HCT116 (cell line): ENCODE results near the gene SKA2.

Experiments used
- EZH2phosphoT487 ChIP-seq: fragments of 200-600 bp; IDR thresholded peaks from 2 replicates; pipeline ENCODE4 v1.6.1; 2018; ENCODE audit warnings: antibody characterized with exemption, borderline replicate concordance
- JUND ChIP-seq: IDR thresholded peaks from 2 replicates; pipeline ENCODE4 v1.6.1; 2012
- POLR2AphosphoS5 ChIP-seq: IDR thresholded peaks from 2 replicates; pipeline ENCODE4 v1.6.1; 2011; ENCODE audit warnings: mild to moderate bottlenecking, low read depth, low read length, moderate library complexity
- SIN3A ChIP-seq: IDR thresholded peaks from 2 replicates; pipeline ENCODE4 v1.6.1; 2012; ENCODE audit warnings: low read depth
- SP1 ChIP-seq: IDR thresholded peaks from 2 replicates; pipeline ENCODE4 v1.6.1; 2012; ENCODE audit warnings: low read depth
- SRF ChIP-seq: IDR thresholded peaks from 2 replicates; pipeline ENCODE4 v1.6.1; 2012; ENCODE audit warnings: low read depth
- TF ChIP-seq, protein P1 (sequence below), 3 experiments: fragments of 200-600 bp in 1 of 3; sonication (generic) in 1 of 3; IDR thresholded peaks in 2 of 3; conservative IDR thresholded peaks in 1 of 3; 2 replicates each; pipeline ENCODE4 v1.5.1; 2012 to 2017; ENCODE audit warnings: low read depth in 2 of 3, low read length in 2 of 3, antibody characterized with exemption in 1 of 3, borderline replicate concordance in 1 of 3, control low read depth in 1 of 3, mild to moderate bottlenecking in 1 of 3, mixed read lengths in 1 of 3, mixed run types in 1 of 3, moderate library complexity in 1 of 3; ENCODE audit not compliant: insufficient read depth in 1 of 3
- TF ChIP-seq, protein P2 (sequence below): IDR thresholded peaks from 2 replicates; pipeline ENCODE4 v1.6.1; 2011; ENCODE audit warnings: mild to moderate bottlenecking, low read length, moderate library complexity; ENCODE audit not compliant: insufficient replicate concordance; ENCODE audit errors: extremely low read depth

DNA sequence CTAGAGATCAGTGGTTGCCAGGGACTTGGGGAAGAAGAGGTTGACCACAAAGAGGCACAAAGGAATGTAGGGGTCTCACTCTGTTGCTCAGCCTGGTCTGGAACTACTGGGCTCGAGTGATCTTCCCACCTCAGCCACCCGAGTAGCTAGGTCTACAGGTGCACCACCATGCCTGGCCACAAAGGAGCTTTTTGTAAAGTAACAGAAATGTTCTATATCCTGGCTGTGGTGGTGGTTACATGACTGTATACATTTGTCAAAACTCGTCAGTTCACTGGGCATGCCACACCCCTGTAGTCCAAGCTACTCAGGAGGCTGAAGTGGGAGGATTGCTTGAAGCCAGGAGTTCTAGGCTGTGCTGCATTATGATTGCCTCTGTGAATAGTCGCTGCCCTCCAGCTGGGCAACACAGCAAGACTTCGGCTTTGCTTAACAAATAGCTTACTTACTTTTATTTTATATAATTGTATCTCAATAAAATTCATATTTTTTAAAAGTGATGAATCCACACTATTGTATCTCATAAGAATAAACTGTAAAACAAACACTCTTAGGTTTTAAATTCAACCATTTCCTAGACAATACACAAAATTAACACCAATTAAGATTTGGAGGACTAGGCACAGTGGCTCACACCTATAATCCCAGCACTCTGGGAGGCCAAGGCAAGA lies 5.0 kb downstream of the SKA2 start:
- TF ChIP-seq, protein P1, sequence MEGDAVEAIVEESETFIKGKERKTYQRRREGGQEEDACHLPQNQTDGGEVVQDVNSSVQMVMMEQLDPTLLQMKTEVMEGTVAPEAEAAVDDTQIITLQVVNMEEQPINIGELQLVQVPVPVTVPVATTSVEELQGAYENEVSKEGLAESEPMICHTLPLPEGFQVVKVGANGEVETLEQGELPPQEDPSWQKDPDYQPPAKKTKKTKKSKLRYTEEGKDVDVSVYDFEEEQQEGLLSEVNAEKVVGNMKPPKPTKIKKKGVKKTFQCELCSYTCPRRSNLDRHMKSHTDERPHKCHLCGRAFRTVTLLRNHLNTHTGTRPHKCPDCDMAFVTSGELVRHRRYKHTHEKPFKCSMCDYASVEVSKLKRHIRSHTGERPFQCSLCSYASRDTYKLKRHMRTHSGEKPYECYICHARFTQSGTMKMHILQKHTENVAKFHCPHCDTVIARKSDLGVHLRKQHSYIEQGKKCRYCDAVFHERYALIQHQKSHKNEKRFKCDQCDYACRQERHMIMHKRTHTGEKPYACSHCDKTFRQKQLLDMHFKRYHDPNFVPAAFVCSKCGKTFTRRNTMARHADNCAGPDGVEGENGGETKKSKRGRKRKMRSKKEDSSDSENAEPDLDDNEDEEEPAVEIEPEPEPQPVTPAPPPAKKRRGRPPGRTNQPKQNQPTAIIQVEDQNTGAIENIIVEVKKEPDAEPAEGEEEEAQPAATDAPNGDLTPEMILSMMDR (IDR thresholded peaks at IDR 0.05 in 2 of 3, conservative IDR thresholded peaks at IDR 0.05 in 1 of 3; ENCODE audit: borderline replicate concordance in 1 of 3, insufficient read depth in 1 of 3, low read depth in 2 of 3, low read length in 2 of 3) = no peak
- TF ChIP-seq SP1 (no peak), POLR2AphosphoS5 (no peak), EZH2phosphoT487 (no peak), SIN3A (no peak), JUND (no peak), SRF (no peak)
- TF ChIP-seq, protein P2, sequence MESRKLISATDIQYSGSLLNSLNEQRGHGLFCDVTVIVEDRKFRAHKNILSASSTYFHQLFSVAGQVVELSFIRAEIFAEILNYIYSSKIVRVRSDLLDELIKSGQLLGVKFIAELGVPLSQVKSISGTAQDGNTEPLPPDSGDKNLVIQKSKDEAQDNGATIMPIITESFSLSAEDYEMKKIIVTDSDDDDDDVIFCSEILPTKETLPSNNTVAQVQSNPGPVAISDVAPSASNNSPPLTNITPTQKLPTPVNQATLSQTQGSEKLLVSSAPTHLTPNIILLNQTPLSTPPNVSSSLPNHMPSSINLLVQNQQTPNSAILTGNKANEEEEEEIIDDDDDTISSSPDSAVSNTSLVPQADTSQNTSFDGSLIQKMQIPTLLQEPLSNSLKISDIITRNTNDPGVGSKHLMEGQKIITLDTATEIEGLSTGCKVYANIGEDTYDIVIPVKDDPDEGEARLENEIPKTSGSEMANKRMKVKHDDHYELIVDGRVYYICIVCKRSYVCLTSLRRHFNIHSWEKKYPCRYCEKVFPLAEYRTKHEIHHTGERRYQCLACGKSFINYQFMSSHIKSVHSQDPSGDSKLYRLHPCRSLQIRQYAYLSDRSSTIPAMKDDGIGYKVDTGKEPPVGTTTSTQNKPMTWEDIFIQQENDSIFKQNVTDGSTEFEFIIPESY = no peak
